ENCODE measurements around the gene PSPH. TPM values are rescaled to one million over a fixed set of nuclear protein-coding genes. Genes with fewer than 3 reads are reported as not detected.
A peak's percentile ranks its signal among the peaks of the same experiment; 100 is the strongest.

Gene PSPH
- total RNA-seq, 1 experiment from 2014 or later: 50.7 TPM

GRCh38 chr7:56063882-56064625, 12.8 kb upstream of the PSPH start, which contains the start of gene SUMF2:
SUMF2 (plus strand) TSS chr7:56064286; CDS start chr7:56064312, 26 bp downstream.
- ChIA-PET POLR2A (interaction anchor here (0.6 to 6.5 kb wide), 5 partner anchors 10 to 54 kb away, joined by 3 to 64 read pairs (median 4); partner anchors contain the start of genes CCT6A and PSPH), CTCF (interaction anchor here (0.8 to 1.4 kb wide), 2 partner anchors 13 to 423 kb away, joined by 3 to 7 read pairs; partner anchors contain the start of genes CCT6A and PSPH)
- BruUV-seq (replicated peaks): no TSS peak

More at GRCh38 chr7:56063882-56064625, 12.8 kb upstream of the PSPH start, which contains the start of gene SUMF2:
- Histone ChIP-seq H3K27ac (ENCODE audit: low read depth, low read length) (peak within 1 kb of the TSS; percentile 98), H2AFZ (ENCODE audit: low read depth, low read length, poor library complexity, severe bottlenecking) (no peak within 1 kb of the TSS), H3K4me3 (replicated peaks in 1 of 2; ENCODE audit: low read depth in 1 of 2, low read length in 2 of 2) (peak within 1 kb of the TSS; percentile 88 to 94), H3K4me1 (ENCODE audit: control insufficient read depth in 1 of 2, insufficient read depth in 2 of 2, low read length in 2 of 2) (peaks cover 32 to 56% of the 10 kb centered on the region in 2 experiments), H3K79me2 (ENCODE audit: insufficient read depth, low read length) (peaks cover 64% of the 10 kb centered on the region), H3K27me3 (ENCODE audit: insufficient read depth, low read length) (no peaks in the 10 kb centered on the region), H3K9me2 (ENCODE audit: insufficient read depth) (no peaks in the 10 kb centered on the region), H3K4me2 (ENCODE audit: low read length) (peak within 1 kb of the TSS; percentile 85), H3K9me3 (ENCODE audit: control insufficient read depth in 1 of 2, insufficient read depth in 1 of 2, low read depth in 1 of 2, low read length in 2 of 2) (no peaks in the 10 kb centered on the region), H3K36me3 (ENCODE audit: control insufficient read depth in 1 of 2, insufficient read depth in 2 of 2, low read length in 2 of 2) (peaks cover 16 to 52% of the 10 kb centered on the region in 2 experiments), H3K9ac (ENCODE audit: low read length) (peak within 1 kb of the TSS; percentile 95), H4K20me1 (ENCODE audit: insufficient read depth) (peaks cover 15% of the 10 kb centered on the region)
- DNase-seq (ENCODE audit: low read depth, low spot score) (peak; percentile 78), ATAC-seq (peak; percentile 86)
- intact Hi-C loops (cut with micrococcal nuclease): no loop called here
- TF ChIP-seq SIN3A (IDR thresholded peaks at IDR 0.05; ENCODE audit: low read depth) (0 out of 2 replicates have a peak, but pooled peaks have one; percentile 19), TCF7L2 (IDR thresholded peaks at IDR 0.05; ENCODE audit: borderline replicate concordance, extremely low read depth, insufficient read depth, insufficient read length) (peak; percentile 38), ZBTB33 (IDR thresholded peaks at IDR 0.05; ENCODE audit: extremely low read depth, insufficient replicate concordance, low read length) (peak; percentile 45), ELF1 (IDR thresholded peaks at IDR 0.05; ENCODE audit: borderline replicate concordance, low read depth) (no peak), SP1 (IDR thresholded peaks at IDR 0.05; ENCODE audit: low read depth) (no peak), JUND (IDR thresholded peaks at IDR 0.05) (peak; percentile 40; the same call in 1 of the 2 replicates), ZNF274 (IDR thresholded peaks at IDR 0.05; ENCODE audit: low read depth, low read length) (no peak), POLR2AphosphoS5 (IDR thresholded peaks at IDR 0.05; ENCODE audit: low read depth, low read length) (peak; percentile 91), EGR1 (IDR thresholded peaks at IDR 0.05; ENCODE audit: low read depth) (peak; percentile 44; the same call in 1 of the 2 replicates), MAX (IDR thresholded peaks at IDR 0.05) (peak; percentile 66; the same call in 1 of the 2 replicates), ZFX (IDR thresholded peaks at IDR 0.05) (peak; percentile 66), RAD21 (IDR thresholded peaks at IDR 0.05; ENCODE audit: low read depth) (no peak; the same call in 1 of the 2 replicates), CEBPB (IDR thresholded peaks at IDR 0.05; ENCODE audit: low read depth) (peak; percentile 64), POLR2A (IDR thresholded peaks at IDR 0.05; ENCODE audit: borderline replicate concordance, extremely low read depth, insufficient read depth, insufficient read length) (peak; percentile 82), YY1 (IDR thresholded peaks at IDR 0.05; ENCODE audit: extremely low read depth, insufficient replicate concordance, low read depth, low read length) (peak; percentile 27), CBX3 (IDR thresholded peaks at IDR 0.05; ENCODE audit: low read depth) (peak; percentile 29; the same call in 1 of the 2 replicates)
- TF ChIP-seq, protein P1, sequence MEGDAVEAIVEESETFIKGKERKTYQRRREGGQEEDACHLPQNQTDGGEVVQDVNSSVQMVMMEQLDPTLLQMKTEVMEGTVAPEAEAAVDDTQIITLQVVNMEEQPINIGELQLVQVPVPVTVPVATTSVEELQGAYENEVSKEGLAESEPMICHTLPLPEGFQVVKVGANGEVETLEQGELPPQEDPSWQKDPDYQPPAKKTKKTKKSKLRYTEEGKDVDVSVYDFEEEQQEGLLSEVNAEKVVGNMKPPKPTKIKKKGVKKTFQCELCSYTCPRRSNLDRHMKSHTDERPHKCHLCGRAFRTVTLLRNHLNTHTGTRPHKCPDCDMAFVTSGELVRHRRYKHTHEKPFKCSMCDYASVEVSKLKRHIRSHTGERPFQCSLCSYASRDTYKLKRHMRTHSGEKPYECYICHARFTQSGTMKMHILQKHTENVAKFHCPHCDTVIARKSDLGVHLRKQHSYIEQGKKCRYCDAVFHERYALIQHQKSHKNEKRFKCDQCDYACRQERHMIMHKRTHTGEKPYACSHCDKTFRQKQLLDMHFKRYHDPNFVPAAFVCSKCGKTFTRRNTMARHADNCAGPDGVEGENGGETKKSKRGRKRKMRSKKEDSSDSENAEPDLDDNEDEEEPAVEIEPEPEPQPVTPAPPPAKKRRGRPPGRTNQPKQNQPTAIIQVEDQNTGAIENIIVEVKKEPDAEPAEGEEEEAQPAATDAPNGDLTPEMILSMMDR (IDR thresholded peaks at IDR 0.05 in 2 of 3, conservative IDR thresholded peaks at IDR 0.05 in 1 of 3; ENCODE audit: borderline replicate concordance in 1 of 3, insufficient read depth in 1 of 3, low read depth in 2 of 3, low read length in 2 of 3): no peak
- RAD21 ChIA-PET (ENCODE audit: low non-redundant PET in 1 of 2, low total read pairs in 2 of 2, uncharacterized antibody in 2 of 2, unreplicated experiment in 2 of 2): no interaction called here
